Naive B cell (primary cell): ENCODE data around the gene SPTBN2. TPM values are rescaled to one million over a fixed set of nuclear protein-coding genes. Genes with fewer than 3 reads are reported as not detected.
A peak's percentile ranks its signal among the peaks of the same experiment; 100 is the strongest.

Experiments used
- ATAC-seq, 2 donors: fragments of 150-1000 bp; cut with Tn5 transposase; 2 replicates each; pipeline ENCODE4 v1.10.0; 2021; ENCODE audit warnings: low read depth in 2 of 2, mild to moderate bottlenecking in 2 of 2, moderate library complexity in 2 of 2
- DNase-seq: peaks from one replicate; pipeline ENCODE4 v3.0.0; 2022
- H3K27ac Mint-ChIP-seq, 6 donors: one replicate each; pipeline ENCODE4 v1.8.0; 2020 to 2022; ENCODE audit warnings: mild to moderate bottlenecking in 6 of 6, mixed read lengths in 6 of 6, moderate library complexity in 5 of 6, inconsistent platforms in 2 of 6
- H3K27me3 Mint-ChIP-seq, 3 donors: one replicate each; pipeline ENCODE4 v1.8.0; 2021 to 2022; ENCODE audit warnings: mixed read lengths in 3 of 3, mild to moderate bottlenecking in 1 of 3
- H3K36me3 Mint-ChIP-seq, 2 donors: one replicate each; pipeline ENCODE4 v1.8.0; 2020 to 2022; ENCODE audit warnings: mixed read lengths in 2 of 2, inconsistent platforms in 1 of 2, mild to moderate bottlenecking in 1 of 2
- H3K4me1 Mint-ChIP-seq, 3 donors: one replicate each; pipeline ENCODE4 v1.8.0; 2020 to 2022; ENCODE audit warnings: mixed read lengths in 3 of 3, inconsistent platforms in 1 of 3, mild to moderate bottlenecking in 1 of 3, moderate library complexity in 1 of 3
- H3K4me3 Mint-ChIP-seq, 8 donors: one replicate each; pipeline ENCODE4 v1.8.0; 2020 to 2022; ENCODE audit warnings: mild to moderate bottlenecking in 8 of 8, mixed read lengths in 8 of 8, moderate library complexity in 8 of 8, inconsistent platforms in 2 of 8
- H3K9me3 Mint-ChIP-seq, 7 donors: one replicate each; pipeline ENCODE4 v1.8.0; 2020 to 2022; ENCODE audit warnings: mixed read lengths in 7 of 7, mild to moderate bottlenecking in 5 of 7, inconsistent platforms in 2 of 7, moderate library complexity in 1 of 7
- polyA plus RNA-seq, 6 donors: library from polyadenylated mRNA; unstranded; fragments of 300-500 nt; fragmentation: Illumina TruSeq; gene quantifications; one replicate each; pipeline ENCODE4 v1.2.3, GENCODE V29; 2021; ENCODE audit warnings: low read depth in 6 of 6

The SPTBN2 gene
- polyA plus RNA-seq, 6 donors from 2014 or later, result 0.52 to 1.2 (median 0.60) TPM; not detected in 3

- Mint-ChIP-seq H3K9me3 (no peaks in the 10 kb centered on the region), H3K36me3 (no peaks in the 10 kb centered on the region), H3K4me3 (no peak overlapping the region), H3K27me3 (peaks cover 0 to 5% (median 0%) of the 10 kb centered on the region in 3 donors), H3K27ac (peak overlapping the region in 1 of 6 donors; percentile 38), H3K4me1 (no peaks in the 10 kb centered on the region)
- DNase-seq (no peak), ATAC-seq (no peak)
Observed at GRCh38 chr11:66683877-66684276, 45.1 kb downstream of the SPTBN2 start.

GRCh38 chr11:66680966-66681645, 47.9 kb downstream of the SPTBN2 start:
- DNase-seq (no peak), ATAC-seq (no peak)
- H3K4me1 Mint-ChIP-seq, result peaks cover 20 to 22% (median 20%) of the 10 kb centered on the region in 3 donors
- H3K27me3 Mint-ChIP-seq, result no peaks in the 10 kb centered on the region
- H3K27ac Mint-ChIP-seq, result no peak overlapping the region
- no peaks in the 10 kb centered on the region for H3K9me3 Mint-ChIP-seq
- H3K4me3 Mint-ChIP-seq, result peak overlapping the region in 2 of 8 donors; percentile 1 to 27
- H3K36me3 Mint-ChIP-seq, result no peaks in the 10 kb centered on the region

- Mint-ChIP-seq H3K9me3 (no peaks in the 10 kb centered on the region), H3K4me3 (peak within 1 kb of the TSS; percentile 94 to 99 (median 98)), H3K27ac (peak within 1 kb of the TSS; percentile 98 to 100 (median 99)), H3K4me1 (peaks cover 26 to 52% (median 38%) of the 10 kb centered on the region in 3 donors), H3K36me3 (no peaks in the 10 kb centered on the region), H3K27me3 (no peaks in the 10 kb centered on the region)
- ATAC-seq, result peak; percentile 82
- peak; percentile 98 for DNase-seq
Observed at GRCh38 chr11:66677599-66678375, 51.2 kb downstream of the SPTBN2 start, which contains the start of gene RBM4B. Gene RBM4B (minus strand): TSS chr11:66677887. CDS start chr11:66677079, 808 bp downstream.

GRCh38 chr11:66676931-66677598, 52.0 kb downstream of the SPTBN2 start:
- H3K4me1 Mint-ChIP-seq, result peaks cover 26 to 56% (median 38%) of the 10 kb centered on the region in 3 donors
- H3K9me3 Mint-ChIP-seq, result no peaks in the 10 kb centered on the region
- H3K36me3 Mint-ChIP-seq, result no peaks in the 10 kb centered on the region
- peak overlapping the region; percentile 98 to 100 (median 99) for H3K27ac Mint-ChIP-seq
- DNase-seq, result no peak
- no peak for ATAC-seq
- H3K4me3 Mint-ChIP-seq, result peak overlapping the region; percentile 94 to 99 (median 98)
- no peaks in the 10 kb centered on the region for H3K27me3 Mint-ChIP-seq

GRCh38 chr11:66676282-66676919, 52.6 kb downstream of the SPTBN2 start:
- H3K9me3 Mint-ChIP-seq, result no peaks in the 10 kb centered on the region
- H3K4me1 Mint-ChIP-seq, result peaks cover 26 to 58% (median 38%) of the 10 kb centered on the region in 3 donors
- peak overlapping the region; percentile 94 to 99 (median 98) for H3K4me3 Mint-ChIP-seq
- no peaks in the 10 kb centered on the region for H3K27me3 Mint-ChIP-seq
- no peaks in the 10 kb centered on the region for H3K36me3 Mint-ChIP-seq
- H3K27ac Mint-ChIP-seq, result peak overlapping the region in 5 of 6 donors; percentile 67 to 100 (median 99)
- DNase-seq (peak; percentile 25), ATAC-seq (no peak)

- no peak for DNase-seq
- no peak for ATAC-seq
- Mint-ChIP-seq H3K4me3 (peak overlapping the region; percentile 10 to 99 (median 50)), H3K27ac (peak overlapping the region in 3 of 6 donors; percentile 71 to 98 (median 75)), H3K27me3 (no peaks in the 10 kb centered on the region), H3K36me3 (no peaks in the 10 kb centered on the region), H3K9me3 (no peaks in the 10 kb centered on the region), H3K4me1 (peaks cover 30 to 63% (median 45%) of the 10 kb centered on the region in 3 donors)
Observed at GRCh38 chr11:66674964-66675602, 53.9 kb downstream of the SPTBN2 start.

GRCh38 chr11:66670816-66671215, 58.2 kb downstream of the SPTBN2 start:
- no peak overlapping the region for H3K4me3 Mint-ChIP-seq
- H3K27me3 Mint-ChIP-seq, result no peaks in the 10 kb centered on the region
- peaks cover 16 to 55% (median 20%) of the 10 kb centered on the region in 3 donors for H3K4me1 Mint-ChIP-seq
- no peak for ATAC-seq
- peak overlapping the region in 4 of 6 donors; percentile 25 to 87 (median 40) for H3K27ac Mint-ChIP-seq
- no peaks in the 10 kb centered on the region for H3K9me3 Mint-ChIP-seq
- no peak for DNase-seq
- peaks cover 0 to 6% of the 10 kb centered on the region in 2 donors for H3K36me3 Mint-ChIP-seq

- H3K27ac Mint-ChIP-seq, result peak overlapping the region in 5 of 6 donors; percentile 13 to 88 (median 54)
- no peaks in the 10 kb centered on the region for H3K9me3 Mint-ChIP-seq
- no peak overlapping the region for H3K4me3 Mint-ChIP-seq
- H3K36me3 Mint-ChIP-seq, result peaks cover 8 to 17% of the 10 kb centered on the region in 2 donors
- H3K27me3 Mint-ChIP-seq, result no peaks in the 10 kb centered on the region
- peaks cover 12 to 45% (median 17%) of the 10 kb centered on the region in 3 donors for H3K4me1 Mint-ChIP-seq
- no peak for ATAC-seq
- no peak for DNase-seq
Observed at GRCh38 chr11:66665369-66665768, 63.6 kb downstream of the SPTBN2 start.

- DNase-seq (no peak), ATAC-seq (no peak)
- H3K4me3 Mint-ChIP-seq, result no peak overlapping the region
- H3K9me3 Mint-ChIP-seq, result peaks cover 0 to 5% (median 0%) of the 10 kb centered on the region in 7 donors
- H3K36me3 Mint-ChIP-seq, result peaks cover 16 to 18% of the 10 kb centered on the region in 2 donors
- peak overlapping the region in 2 of 6 donors; percentile 38 to 89 for H3K27ac Mint-ChIP-seq
- H3K27me3 Mint-ChIP-seq, result no peaks in the 10 kb centered on the region
- peaks cover 23 to 50% (median 26%) of the 10 kb centered on the region in 3 donors for H3K4me1 Mint-ChIP-seq
Observed at GRCh38 chr11:66663741-66664296, 65.2 kb downstream of the SPTBN2 start.

- Mint-ChIP-seq H3K4me3 (peak overlapping the region; percentile 31 to 89 (median 76)), H3K9me3 (peaks cover 0 to 5% (median 0%) of the 10 kb centered on the region in 7 donors), H3K36me3 (peaks cover 9 to 11% of the 10 kb centered on the region in 2 donors), H3K4me1 (peaks cover 27 to 55% (median 29%) of the 10 kb centered on the region in 3 donors), H3K27ac (peak overlapping the region; percentile 85 to 97 (median 90)), H3K27me3 (no peaks in the 10 kb centered on the region)
- ATAC-seq, result peak; percentile 65 to 69
- DNase-seq, result peak; percentile 20
Observed at GRCh38 chr11:66659763-66660162, 69.3 kb downstream of the SPTBN2 start.

- peak overlapping the region in 3 of 6 donors; percentile 34 to 77 (median 66) for H3K27ac Mint-ChIP-seq
- ATAC-seq (no peak), DNase-seq (no peak)
- no peaks in the 10 kb centered on the region for H3K9me3 Mint-ChIP-seq
- H3K4me3 Mint-ChIP-seq, result no peak overlapping the region
- no peaks in the 10 kb centered on the region for H3K36me3 Mint-ChIP-seq
- H3K27me3 Mint-ChIP-seq, result no peaks in the 10 kb centered on the region
- H3K4me1 Mint-ChIP-seq, result peaks cover 5 to 20% (median 17%) of the 10 kb centered on the region in 3 donors
Observed at GRCh38 chr11:66653123-66653522, 75.9 kb downstream of the SPTBN2 start.

- DNase-seq (no peak), ATAC-seq (no peak)
- peaks cover 0 to 1% of the 10 kb centered on the region in 2 donors for H3K36me3 Mint-ChIP-seq
- no peaks in the 10 kb centered on the region for H3K27me3 Mint-ChIP-seq
- no peak overlapping the region for H3K4me3 Mint-ChIP-seq
- H3K27ac Mint-ChIP-seq, result peak overlapping the region in 2 of 6 donors; percentile 77 to 85
- H3K9me3 Mint-ChIP-seq, result no peaks in the 10 kb centered on the region
- peaks cover 6 to 20% (median 19%) of the 10 kb centered on the region in 3 donors for H3K4me1 Mint-ChIP-seq
Observed at GRCh38 chr11:66652651-66653050, 76.4 kb downstream of the SPTBN2 start.
